Stimulated activated CD4-positive, alpha-beta T cell treated with anti-CD3 and anti-CD28 coated beads, Interleukin-2, amount 100 ng/mL, for 24 hours (primary cell): Measurements from ENCODE around the gene JAKMIP3.

Experiments
- DNase-seq, 2 donors: peaks; one replicate each; pipeline ENCODE4 v3.0.0-alpha.2; 2020

The JAKMIP3 gene

GRCh38 chr10:132044803-132045202 lies 20.9 kb upstream of the JAKMIP3 start:
- no peak for DNase-seq

DNA sequence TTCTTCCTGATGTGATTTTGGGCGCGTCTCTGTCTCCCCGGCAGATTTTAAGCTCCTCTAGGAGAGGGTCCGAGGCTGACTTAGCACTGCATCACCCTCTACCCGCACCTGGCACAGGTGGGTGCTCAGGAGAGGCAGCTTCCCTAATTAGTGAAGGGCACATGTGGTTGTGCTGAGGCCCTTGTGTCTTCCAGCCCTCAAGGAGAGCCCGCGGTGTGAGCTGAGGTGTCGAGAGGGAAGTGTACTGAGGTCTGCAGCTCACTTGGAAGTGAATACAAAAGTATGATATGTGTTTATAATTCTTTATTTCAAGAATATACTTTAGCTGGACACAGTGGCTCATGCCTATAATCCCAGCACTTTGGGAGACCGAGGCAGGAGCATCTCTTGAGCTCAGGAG lies 20.4 kb upstream of the JAKMIP3 start:
- no peak for DNase-seq

- no peak for DNase-seq
Measured at GRCh38 chr10:132047575-132048293, 18.0 kb upstream of the JAKMIP3 start.

- DNase-seq = no peak
Measured at GRCh38 chr10:132048294-132048667, 17.5 kb upstream of the JAKMIP3 start.

DNA sequence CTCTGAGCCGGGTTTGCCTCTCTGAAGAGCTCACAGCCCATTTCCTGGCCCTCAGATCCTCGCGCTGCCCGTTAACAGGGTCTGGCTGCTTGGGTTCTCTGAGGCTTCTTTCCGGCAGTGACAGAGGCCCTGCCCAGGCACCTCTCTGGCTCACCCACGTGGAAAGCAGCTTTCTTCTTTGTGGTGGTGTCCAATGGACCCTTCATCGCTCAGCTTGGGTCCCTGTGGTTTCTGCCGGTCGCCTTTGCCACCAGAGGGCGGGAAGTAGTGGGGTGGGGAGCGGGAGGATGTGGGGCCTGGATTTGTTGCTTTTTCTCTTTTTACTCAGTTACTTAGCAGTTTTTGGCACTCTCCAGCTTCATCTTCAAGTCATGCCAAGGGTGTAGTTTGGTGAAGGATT lies 15.6 kb upstream of the JAKMIP3 start:
- DNase-seq = no peak

GRCh38 chr10:132052124-132052523 lies 13.6 kb upstream of the JAKMIP3 start:
- no peak for DNase-seq

DNA sequence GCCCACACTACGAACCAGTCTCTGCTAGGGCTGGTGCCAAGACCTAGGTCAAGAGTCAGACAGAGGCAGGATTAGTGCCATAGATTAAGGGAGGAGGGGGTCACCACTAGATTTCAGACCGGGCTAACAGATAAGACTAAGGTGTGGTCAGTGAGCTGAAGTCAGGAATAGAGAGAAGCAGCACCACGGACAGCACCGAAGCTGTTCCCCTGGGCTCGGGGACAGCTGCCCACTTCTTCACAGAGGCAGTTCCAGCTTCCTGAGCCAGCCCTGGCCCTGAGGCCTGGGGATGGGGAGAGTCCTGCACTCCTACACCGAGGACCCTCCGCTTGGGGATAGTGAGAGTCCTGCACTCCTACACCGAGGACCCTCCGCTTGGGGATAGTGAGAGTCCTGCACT lies 11.2 kb upstream of the JAKMIP3 start:
- no peak for DNase-seq

- no peak for DNase-seq
Measured at GRCh38 chr10:132055616-132056015, 10.1 kb upstream of the JAKMIP3 start.

DNA sequence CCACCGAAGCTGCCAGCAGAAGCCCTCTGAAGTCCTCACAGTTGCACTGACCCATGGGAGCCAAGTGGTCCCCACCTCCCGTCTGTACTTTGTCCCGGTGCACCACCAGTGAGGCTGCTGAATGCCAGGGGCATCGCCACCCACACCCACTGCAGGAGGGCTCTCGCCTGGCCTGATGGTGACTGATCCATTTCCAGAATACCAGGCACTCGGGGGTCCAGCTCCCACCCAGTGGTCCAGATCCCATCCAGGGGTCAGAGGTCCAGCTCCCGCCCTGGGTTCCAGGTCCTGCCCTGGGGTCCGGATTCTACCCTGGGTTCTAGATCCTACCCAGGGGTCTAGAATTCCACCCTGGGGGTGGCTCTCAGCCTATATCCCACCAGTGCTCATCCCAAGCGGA lies 9.1 kb upstream of the JAKMIP3 start:
- DNase-seq = no peak

GRCh38 chr10:132057191-132057681 lies 8.5 kb upstream of the JAKMIP3 start:
- DNase-seq = no peak

DNA sequence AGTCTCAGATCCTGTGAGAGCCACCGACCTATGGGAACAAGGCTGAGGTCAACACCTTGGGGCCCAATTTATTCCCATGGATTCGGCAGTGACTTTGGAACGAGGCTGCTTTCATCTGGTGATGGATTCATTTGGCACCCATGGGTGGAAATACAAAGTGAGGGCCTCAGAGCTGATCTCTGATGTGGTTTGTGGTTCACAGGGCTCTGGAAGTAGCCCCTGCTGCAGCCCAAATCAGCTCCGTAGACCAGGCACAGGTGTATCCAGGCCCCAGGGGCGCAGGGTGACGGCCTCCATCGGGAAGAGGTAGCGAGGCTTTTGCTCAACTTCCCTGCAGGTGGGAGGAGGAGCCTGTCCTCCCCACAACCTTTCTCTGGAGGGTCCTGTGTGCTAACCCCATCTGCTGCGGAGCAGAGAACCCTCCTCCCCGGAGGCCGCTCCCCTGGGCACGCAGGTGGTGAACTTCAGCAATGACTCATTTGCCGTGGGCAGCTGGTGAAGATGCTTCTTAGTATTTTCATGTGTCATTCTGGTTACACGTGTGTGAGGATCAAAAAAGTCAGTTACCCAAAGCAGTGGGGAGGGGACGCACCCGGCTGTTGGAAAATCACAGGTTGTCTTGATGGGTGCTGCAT lies 7.5 kb upstream of the JAKMIP3 start:
- peak in 1 of 2 donors; percentile 33 for DNase-seq

- no peak for DNase-seq
Measured at GRCh38 chr10:132058793-132059759, 6.7 kb upstream of the JAKMIP3 start.

GRCh38 chr10:132059760-132060508 lies 5.8 kb upstream of the JAKMIP3 start:
- no peak for DNase-seq

GRCh38 chr10:132061030-132061429 lies 4.7 kb upstream of the JAKMIP3 start:
- no peak for DNase-seq

DNA sequence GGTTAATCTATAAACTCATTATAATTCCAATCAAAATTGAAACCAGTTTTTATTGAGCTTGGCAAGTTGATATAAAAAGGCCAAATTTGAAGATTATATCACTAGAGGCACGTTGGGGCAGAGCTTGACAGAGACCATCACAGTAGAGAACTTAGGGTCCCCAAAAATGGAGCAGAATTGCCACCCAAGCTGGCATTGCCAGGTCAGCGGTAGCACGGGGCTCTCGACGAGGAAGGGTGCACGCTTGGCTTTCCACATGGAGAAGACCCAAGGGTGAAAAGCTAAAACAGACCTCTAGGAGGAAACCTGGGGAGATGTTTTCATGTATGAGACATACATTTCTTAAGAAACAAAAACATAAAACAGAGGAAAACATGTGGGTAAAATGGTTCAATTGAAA lies 4.3 kb upstream of the JAKMIP3 start:
- no peak for DNase-seq

- DNase-seq = no peak
Measured at GRCh38 chr10:132062116-132062515, 3.6 kb upstream of the JAKMIP3 start.

- no peak for DNase-seq
Measured at GRCh38 chr10:132062641-132063390, 2.9 kb upstream of the JAKMIP3 start.

GRCh38 chr10:132063432-132063831 lies 2.3 kb upstream of the JAKMIP3 start:
- no peak for DNase-seq

DNA sequence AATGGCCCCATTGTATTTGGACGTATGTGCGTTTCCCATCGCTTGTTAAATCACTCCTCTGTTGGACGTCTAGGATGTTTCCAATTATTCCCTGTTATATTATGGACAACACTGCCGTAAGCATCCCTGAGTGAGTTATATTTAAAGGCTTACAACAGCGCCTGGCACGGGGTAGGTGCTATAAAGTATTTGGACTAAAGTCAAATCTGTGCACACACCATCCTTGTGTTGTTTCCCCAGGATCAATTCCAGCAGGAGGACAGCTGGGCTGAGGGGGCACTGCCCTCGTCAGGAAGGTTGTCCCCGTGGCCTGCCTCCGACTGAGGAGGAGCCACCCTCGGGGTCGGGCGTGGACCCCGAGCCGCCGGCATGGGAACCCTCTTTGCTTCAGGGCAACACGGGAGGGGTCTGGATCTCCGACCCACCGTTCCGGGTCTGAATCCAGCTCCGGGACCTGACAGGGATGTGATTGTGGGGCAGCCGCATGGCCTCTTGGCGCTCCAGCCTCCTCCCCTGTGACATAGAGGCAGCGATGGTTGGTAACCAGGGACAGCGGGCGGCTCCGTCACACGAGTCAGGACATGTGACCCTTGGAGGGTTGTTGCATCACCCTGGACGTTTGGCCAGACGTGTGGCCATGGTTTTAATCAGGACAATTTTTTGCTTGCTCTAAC lies 1.5 kb upstream of the JAKMIP3 start:
- no peak for DNase-seq

DNA sequence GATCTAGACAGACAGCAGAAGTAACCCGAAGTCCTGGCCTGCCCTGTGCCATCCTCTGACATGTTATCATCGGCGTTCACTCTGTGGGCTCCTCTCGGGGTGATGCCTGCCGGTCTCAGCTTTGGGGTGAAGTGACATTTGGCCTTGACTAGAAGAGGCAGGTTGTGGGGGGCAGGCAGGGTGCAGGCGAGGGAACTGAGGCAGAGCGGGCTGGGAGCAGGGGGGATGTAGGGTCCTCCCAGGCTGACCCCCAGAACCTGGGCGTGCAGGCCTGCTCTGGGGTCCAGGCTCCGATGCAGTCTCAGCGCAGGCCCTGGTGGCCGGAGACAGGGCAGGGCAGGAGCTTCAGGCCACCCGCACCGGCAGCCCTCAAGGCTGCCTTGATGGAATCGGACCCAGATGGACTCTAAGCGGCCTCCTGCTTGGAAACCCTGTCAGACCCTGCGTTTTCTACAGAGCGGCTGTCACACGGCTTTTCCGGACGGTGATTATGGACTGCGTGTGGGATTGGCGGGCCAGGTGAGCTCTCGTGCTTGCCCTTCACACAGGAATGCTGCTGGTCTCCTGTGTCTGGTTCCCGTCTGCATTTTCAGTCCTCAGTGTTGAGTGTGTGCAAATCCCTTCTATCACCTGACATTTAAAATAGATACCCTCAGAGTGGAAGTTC lies 842 bp upstream of the JAKMIP3 start:
- DNase-seq = no peak

- DNase-seq = no peak
Measured at GRCh38 chr10:132066186-132066585, 440 bp downstream of the JAKMIP3 start.
